CD4-positive, alpha-beta T cell treated with Interleukin-4 for 4 hours (primary cell): ENCODE data around the gene CNTNAP1.

Experiments used
- DNase-seq: peaks from one replicate; pipeline ENCODE4 v3.0.0-alpha.2; 2020

CNTNAP1 gene

DNA sequence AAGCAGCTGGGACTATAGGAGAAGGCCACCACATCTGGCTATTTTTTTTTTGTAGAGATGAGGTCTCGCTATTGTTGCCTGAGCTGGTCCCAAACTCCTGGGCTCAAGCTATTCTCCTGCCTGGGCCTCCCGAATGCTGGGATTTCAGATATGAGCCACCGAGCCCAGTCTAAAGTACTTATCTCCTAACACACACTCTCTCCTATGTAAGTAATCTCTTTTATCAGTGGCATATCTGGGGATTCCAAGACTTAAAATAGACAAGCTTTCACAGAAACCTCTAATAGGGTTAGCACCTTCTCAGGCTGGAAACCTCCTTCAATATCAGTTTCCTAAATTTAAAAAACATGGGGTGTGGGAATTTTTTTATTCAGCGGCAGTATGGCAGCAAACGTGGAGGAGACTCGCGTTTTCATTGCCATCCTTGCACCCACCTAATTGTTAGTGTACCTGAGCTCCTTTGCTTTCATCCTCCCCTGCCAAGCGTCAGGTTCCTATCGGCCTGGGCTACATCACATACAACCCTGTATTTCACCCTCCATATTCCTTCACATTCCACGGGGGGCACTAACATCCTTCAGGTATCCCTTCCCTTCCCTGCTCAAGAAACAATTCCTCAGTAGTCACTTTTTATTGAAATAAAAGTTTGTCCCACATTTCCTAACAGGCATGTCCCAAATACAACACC, 61.4 kb downstream of the CNTNAP1 start:
- no peak for DNase-seq

DNA sequence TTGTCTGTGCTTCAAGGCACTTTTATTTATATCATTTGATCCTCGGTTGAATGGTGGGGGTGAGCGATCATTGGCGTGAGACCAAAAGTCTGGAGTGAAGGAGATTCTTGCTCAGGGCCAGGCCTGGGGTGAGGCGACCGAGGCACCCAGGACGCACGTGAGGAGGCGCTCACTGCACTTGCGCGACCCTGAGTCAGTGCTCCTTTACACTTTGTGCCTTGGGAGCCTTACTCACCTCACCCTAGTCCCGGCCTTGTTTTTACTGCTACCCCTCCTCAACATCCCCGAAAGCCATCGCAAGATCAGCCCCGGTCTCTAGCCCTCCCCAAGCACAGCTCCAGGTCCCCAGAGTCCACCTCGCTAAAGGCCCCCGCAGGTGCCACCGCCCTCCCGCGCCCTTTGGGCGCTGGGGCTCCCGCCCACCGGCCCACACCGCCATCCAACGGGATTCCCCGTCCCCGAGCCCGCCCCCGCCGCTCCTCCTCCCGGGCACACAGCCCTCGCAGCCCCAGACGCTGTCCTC, 62.0 kb downstream of the CNTNAP1 start:
- peak; percentile 71 for DNase-seq

DNA sequence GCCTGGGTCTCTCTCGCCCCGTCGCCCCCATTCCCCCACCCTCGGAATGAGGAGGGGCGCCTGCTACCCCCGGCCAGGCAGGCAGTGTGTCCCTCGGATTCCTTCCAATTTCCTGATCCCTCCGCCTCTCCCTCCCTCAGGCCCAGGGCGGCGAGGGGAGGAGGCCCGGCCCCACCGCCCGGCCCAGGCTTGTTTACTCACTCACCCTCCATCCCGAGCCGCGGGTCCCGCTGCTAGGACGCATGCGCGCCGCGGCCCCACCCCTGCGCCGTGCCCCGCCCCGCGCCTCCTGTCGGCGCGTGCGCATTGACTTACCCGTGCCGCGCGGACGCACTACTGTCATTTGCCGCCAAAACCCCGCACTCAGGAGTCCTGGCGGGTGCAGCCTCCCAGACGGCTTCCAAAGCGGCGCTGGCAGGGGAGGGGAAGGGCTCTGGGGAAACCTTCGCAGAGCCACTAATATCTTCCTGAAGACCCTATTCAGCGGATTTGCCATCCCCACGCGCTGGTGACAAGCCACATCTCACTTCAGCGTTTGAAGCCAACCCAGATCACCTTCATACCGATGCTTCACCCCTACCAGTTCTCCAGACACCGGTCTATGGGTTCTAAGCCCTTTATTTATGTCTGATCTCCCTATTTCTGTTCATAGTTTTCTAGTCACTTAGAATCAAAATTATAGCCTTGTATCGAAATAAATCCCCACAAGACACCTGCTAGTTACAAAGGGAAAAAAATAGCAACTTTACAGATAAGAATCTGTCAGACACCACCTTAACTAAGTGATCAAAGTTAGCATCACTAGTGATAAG, 62.7 kb downstream of the CNTNAP1 start, which contains the start of gene EZH1:
Gene EZH1 (minus strand): TSS at position 235 of the 812 bp plus-strand sequence. CDS start 16,099 bp downstream, outside the sequence.
- DNase-seq = peak; percentile 91

DNA sequence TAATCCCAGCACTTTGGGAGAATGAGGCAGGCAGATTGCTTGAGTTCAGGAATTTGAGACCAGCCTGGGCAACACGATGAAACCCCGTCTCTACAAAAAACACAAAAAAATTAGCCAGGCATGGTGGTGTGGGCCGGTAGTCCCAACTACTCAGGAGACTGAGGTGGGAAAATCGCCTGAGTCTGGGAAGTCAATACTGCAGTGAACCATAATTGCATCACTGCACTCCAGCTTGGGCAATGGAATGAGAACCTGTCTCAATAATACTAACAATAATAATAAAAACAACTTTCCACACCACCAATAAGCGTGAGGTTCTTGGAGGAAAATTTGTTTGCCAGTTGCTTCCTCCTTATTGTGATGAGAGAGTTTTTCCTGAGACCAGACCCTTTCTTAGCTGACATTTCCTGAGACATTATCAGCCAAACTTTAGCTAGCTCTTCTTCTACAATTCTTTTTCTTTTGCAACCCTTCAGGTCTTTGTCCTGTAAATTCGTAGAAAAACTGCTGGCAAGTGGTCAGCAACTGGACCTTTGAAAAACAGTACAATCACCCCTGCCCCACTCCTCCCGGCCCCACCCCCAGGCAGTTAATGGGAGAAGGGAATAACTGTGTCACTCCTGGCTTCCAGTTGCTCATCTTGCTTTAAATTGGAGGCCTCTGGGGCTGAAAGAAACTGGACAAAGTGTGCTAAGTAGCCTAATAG, 66.0 kb downstream of the CNTNAP1 start:
- no peak for DNase-seq

DNA sequence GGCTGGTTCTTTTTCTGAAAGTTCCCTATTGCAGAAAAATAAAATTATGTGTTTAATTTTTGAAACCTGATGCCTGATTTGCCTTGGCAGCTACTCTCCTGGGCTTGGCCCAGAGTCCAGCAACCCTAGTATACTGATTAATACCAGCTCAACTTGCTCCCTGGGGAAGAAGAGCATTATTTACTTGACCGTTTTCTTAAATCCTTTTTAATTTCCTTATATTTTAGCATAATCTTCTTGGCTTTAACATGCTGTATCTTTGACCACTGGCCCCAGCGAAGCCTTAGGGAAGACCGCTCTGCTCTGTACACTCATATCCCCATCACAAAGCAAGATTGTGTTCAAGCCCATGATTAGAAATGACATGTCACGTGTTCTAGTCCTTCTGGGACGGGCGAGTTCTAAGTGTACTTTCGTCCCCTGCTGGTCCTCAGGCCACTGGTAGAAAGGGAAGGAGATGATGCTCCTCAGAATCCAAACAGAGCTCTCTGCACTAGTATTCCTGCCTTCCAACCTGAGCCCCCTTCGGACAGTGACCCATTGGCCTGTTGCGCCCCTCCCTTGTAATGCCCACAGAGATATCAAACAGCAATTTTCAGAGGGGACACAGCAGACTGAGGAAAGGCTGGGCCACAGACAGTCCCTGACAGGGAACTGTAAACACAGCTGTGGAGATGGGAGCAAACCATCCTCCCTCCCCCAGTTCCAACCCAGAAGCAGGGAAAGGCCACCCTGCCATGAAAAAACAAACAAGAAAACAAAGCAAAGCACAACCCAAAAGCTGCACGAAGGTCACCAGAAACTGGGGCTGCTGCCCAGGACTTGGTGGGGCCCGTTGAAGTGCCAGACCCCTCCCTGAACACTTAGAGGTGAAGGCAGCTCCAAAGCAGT, 66.8 kb downstream of the CNTNAP1 start:
- no peak for DNase-seq
